Dendritic cell treated with granulocyte-macrophage colony-stimulating factor and Interleukin-4, amounts not matched to agents 40 ng/mL and 50 ng/mL, for 4 days (primary cell): ENCODE measurements around the gene ARHGAP26.
A peak's percentile ranks its signal among the peaks of the same experiment; 100 is the strongest.
"Not testable (repeated sequence)": the region's sequence is repeated elsewhere in the genome, so short reads cannot be mapped to it uniquely, and the experiment has no call there.

Source experiments
- H3K27ac Mint-ChIP-seq: one replicate; pipeline ENCODE4 v1.8.0; 2022; ENCODE audit warnings: mild to moderate bottlenecking, mixed read lengths
- H3K27me3 Mint-ChIP-seq: one replicate; pipeline ENCODE4 v1.8.0; 2022; ENCODE audit warnings: mild to moderate bottlenecking, mixed read lengths
- H3K36me3 Mint-ChIP-seq: one replicate; pipeline ENCODE4 v1.8.0; 2022; ENCODE audit warnings: low read depth, mixed read lengths
- H3K4me1 Mint-ChIP-seq: one replicate; pipeline ENCODE4 v1.8.0; 2022; ENCODE audit warnings: low read depth, mixed read lengths
- H3K4me3 Mint-ChIP-seq: one replicate; pipeline ENCODE4 v1.8.0; 2022; ENCODE audit warnings: mild to moderate bottlenecking, moderate library complexity, mixed read lengths
- H3K9me3 Mint-ChIP-seq: one replicate; pipeline ENCODE4 v1.8.0; 2022; ENCODE audit warnings: mixed read lengths
- intact Hi-C: fragments of 100-400 bp; cut with micrococcal nuclease; formaldehyde crosslinking; loops from one replicate; pipeline ENCODE4 v1.15.0; 2022

The ARHGAP26 gene

GRCh38 chr5:142998316-142999020 lies 228.3 kb downstream of the ARHGAP26 start:
- Mint-ChIP-seq H3K4me3 (no peak overlapping the region), H3K9me3 (no peaks in the 10 kb centered on the region), H3K36me3 (peaks cover 26% of the 10 kb centered on the region), H3K27me3 (no peaks in the 10 kb centered on the region), H3K27ac (peak overlapping the region; percentile 80), H3K4me1 (peaks cover 80% of the 10 kb centered on the region)
- intact Hi-C loops: no loop called here

DNA sequence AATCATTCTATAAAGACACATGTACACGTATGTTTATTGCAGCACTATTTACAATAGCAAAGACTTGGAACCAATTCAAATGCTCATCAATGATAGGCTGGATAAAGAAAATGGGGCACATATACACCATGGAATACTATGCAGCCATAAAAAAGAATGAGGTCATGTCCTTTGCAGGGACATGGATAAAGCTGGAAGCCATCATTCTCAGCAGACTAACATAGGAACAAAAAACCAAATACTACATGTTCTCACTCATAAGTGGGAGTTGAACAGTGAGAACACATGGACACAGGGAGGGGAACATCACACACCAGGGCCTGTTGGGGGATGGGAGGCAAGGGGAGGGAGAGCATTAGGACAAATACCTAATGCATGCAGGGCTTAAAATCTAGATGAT lies 230.4 kb downstream of the ARHGAP26 start:
- intact Hi-C loops: loop anchor here (5.0 to 10.0 kb wide), 3 partner anchors 73 to 554 kb away; partner anchors contain the start of gene NR3C1
- Mint-ChIP-seq H3K36me3 (peaks cover 19% of the 10 kb centered on the region), H3K27ac (peak overlapping the region; percentile 90), H3K4me1 (peaks cover 79% of the 10 kb centered on the region)
- H3K9me3 Mint-ChIP-seq, H3K27me3 Mint-ChIP-seq, H3K4me3 Mint-ChIP-seq: not testable (repeated sequence)

DNA sequence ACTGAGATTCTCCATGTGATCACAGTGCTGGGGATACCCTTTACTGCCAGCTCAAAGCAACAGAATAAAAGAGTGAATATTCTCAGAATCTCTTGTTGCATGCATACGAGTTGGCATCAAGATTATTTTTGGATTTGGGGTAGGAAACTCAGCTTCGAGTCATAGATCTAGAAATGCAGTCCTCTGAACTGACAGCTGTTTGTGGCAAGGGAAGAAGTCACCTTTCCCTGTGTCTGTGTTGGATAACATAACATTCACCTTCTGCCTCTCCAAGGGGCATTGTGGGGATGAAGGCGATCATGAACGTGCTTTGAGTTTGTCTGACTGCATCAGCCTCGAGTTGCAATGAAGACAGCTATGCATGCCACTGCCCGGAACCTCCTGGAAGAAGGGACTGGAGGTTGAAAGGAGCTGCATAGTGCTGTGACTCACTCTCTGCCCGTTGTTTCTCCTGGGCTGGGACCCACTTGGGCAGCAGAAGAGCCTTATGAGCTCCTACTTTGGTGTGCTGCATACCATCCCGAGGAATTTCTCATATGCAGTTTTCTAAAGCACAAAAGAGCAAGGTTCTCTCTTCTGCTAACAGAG lies 231.7 kb downstream of the ARHGAP26 start:
- no peaks in the 10 kb centered on the region for H3K27me3 Mint-ChIP-seq
- peaks cover 17% of the 10 kb centered on the region for H3K36me3 Mint-ChIP-seq

GRCh38 chr5:143002459-143003327 lies 232.5 kb downstream of the ARHGAP26 start:
- H3K4me1 Mint-ChIP-seq: peaks cover 81% of the 10 kb centered on the region
- H3K36me3 Mint-ChIP-seq: peaks cover 17% of the 10 kb centered on the region
- intact Hi-C loops: loop anchor here (2.0 to 10.0 kb wide), 4 partner anchors 62 to 552 kb away; partner anchors contain the start of gene NR3C1
- H3K27me3 Mint-ChIP-seq: no peaks in the 10 kb centered on the region
- H3K9me3 Mint-ChIP-seq: no peaks in the 10 kb centered on the region
- peak overlapping the region; percentile 13 for H3K4me3 Mint-ChIP-seq
- H3K27ac Mint-ChIP-seq: peak overlapping the region; percentile 90

More for the DNA sequence above, 231.7 kb downstream of the ARHGAP26 start:
- Mint-ChIP-seq H3K4me1 (peaks cover 78% of the 10 kb centered on the region), H3K27ac (peak overlapping the region; percentile 90), H3K4me3 (peak overlapping the region; percentile 30), H3K9me3 (no peaks in the 10 kb centered on the region)
- intact Hi-C loops: loop anchor here (2.0 to 10.0 kb wide), 4 partner anchors 63 to 553 kb away; partner anchors contain the start of gene NR3C1

DNA sequence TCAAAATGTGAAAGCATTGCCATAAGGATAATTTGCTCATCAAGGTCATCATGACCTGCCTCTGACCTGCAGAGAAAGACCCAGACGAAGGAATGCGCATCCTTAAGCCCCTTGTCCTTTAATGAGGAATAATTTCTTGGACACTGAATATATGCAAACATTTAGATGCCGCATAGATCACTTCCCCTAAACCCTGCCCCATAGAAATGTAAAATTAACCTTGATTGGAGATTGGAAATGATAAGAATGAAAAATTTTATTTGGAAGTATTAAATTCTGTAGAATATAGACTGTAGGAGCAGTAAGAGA lies 233.1 kb downstream of the ARHGAP26 start:
- peak overlapping the region; percentile 90 for H3K27ac Mint-ChIP-seq
- H3K4me1 Mint-ChIP-seq: peaks cover 82% of the 10 kb centered on the region
- H3K4me3 Mint-ChIP-seq: peak overlapping the region; percentile 13
- peaks cover 17% of the 10 kb centered on the region for H3K36me3 Mint-ChIP-seq
- intact Hi-C loops: loop anchor here (2.0 to 10.0 kb wide), 4 partner anchors 62 to 552 kb away; partner anchors contain the start of gene NR3C1
- H3K27me3 Mint-ChIP-seq: no peaks in the 10 kb centered on the region
- no peaks in the 10 kb centered on the region for H3K9me3 Mint-ChIP-seq

- no peaks in the 10 kb centered on the region for H3K27me3 Mint-ChIP-seq
- peaks cover 80% of the 10 kb centered on the region for H3K4me1 Mint-ChIP-seq
- H3K36me3 Mint-ChIP-seq: peaks cover 6% of the 10 kb centered on the region
- intact Hi-C loops: loop anchor here (5.0 to 10.0 kb wide), 3 partner anchors 77 to 550 kb away; partner anchors contain the start of gene NR3C1
- no peak overlapping the region for H3K4me3 Mint-ChIP-seq
- peak overlapping the region; percentile 78 for H3K27ac Mint-ChIP-seq
- H3K9me3 Mint-ChIP-seq: no peaks in the 10 kb centered on the region
Observed at GRCh38 chr5:143004361-143005145, 234.4 kb downstream of the ARHGAP26 start.

GRCh38 chr5:143006501-143006900 lies 236.3 kb downstream of the ARHGAP26 start:
- H3K4me1 Mint-ChIP-seq: peaks cover 81% of the 10 kb centered on the region
- no peaks in the 10 kb centered on the region for H3K27me3 Mint-ChIP-seq
- no peak overlapping the region for H3K4me3 Mint-ChIP-seq
- intact Hi-C loops: loop anchor here (10.0 kb wide), 1 partner anchor 548 kb away; no protein-coding TSS in a partner anchor
- no peaks in the 10 kb centered on the region for H3K9me3 Mint-ChIP-seq
- H3K27ac Mint-ChIP-seq: peak overlapping the region; percentile 13
- peaks cover 7% of the 10 kb centered on the region for H3K36me3 Mint-ChIP-seq

GRCh38 chr5:143008032-143008431 lies 237.9 kb downstream of the ARHGAP26 start:
- no peaks in the 10 kb centered on the region for H3K9me3 Mint-ChIP-seq
- peak overlapping the region; percentile 75 for H3K27ac Mint-ChIP-seq
- H3K36me3 Mint-ChIP-seq: peaks cover 7% of the 10 kb centered on the region
- H3K4me1 Mint-ChIP-seq: peaks cover 76% of the 10 kb centered on the region
- intact Hi-C loops: loop anchor here (10.0 kb wide), 1 partner anchor 547 kb away; no protein-coding TSS in a partner anchor
- no peaks in the 10 kb centered on the region for H3K27me3 Mint-ChIP-seq
- no peak overlapping the region for H3K4me3 Mint-ChIP-seq

- H3K36me3 Mint-ChIP-seq: peaks cover 11% of the 10 kb centered on the region
- H3K4me1 Mint-ChIP-seq: peaks cover 67% of the 10 kb centered on the region
- no peaks in the 10 kb centered on the region for H3K9me3 Mint-ChIP-seq
- intact Hi-C loops: loop anchor here (10.0 kb wide), 1 partner anchor 546 kb away; no protein-coding TSS in a partner anchor
- peak overlapping the region; percentile 75 for H3K27ac Mint-ChIP-seq
- peak overlapping the region; percentile 46 for H3K4me3 Mint-ChIP-seq
- no peaks in the 10 kb centered on the region for H3K27me3 Mint-ChIP-seq
Observed at GRCh38 chr5:143008809-143009521, 238.8 kb downstream of the ARHGAP26 start.

GRCh38 chr5:143010351-143010750 lies 240.2 kb downstream of the ARHGAP26 start:
- no peak overlapping the region for H3K4me3 Mint-ChIP-seq
- H3K36me3 Mint-ChIP-seq: peaks cover 25% of the 10 kb centered on the region
- H3K4me1 Mint-ChIP-seq: peaks cover 54% of the 10 kb centered on the region
- peak overlapping the region; percentile 15 for H3K27ac Mint-ChIP-seq
- no peaks in the 10 kb centered on the region for H3K9me3 Mint-ChIP-seq
- no peaks in the 10 kb centered on the region for H3K27me3 Mint-ChIP-seq
- intact Hi-C loops: loop anchor here (10.0 kb wide), 2 partner anchors 274 to 814 kb away; no protein-coding TSS in a partner anchor

- H3K27me3 Mint-ChIP-seq: no peaks in the 10 kb centered on the region
- H3K4me3 Mint-ChIP-seq: no peak overlapping the region
- no peak overlapping the region for H3K27ac Mint-ChIP-seq
- H3K36me3 Mint-ChIP-seq: peaks cover 37% of the 10 kb centered on the region
- intact Hi-C loops: loop anchor here (10.0 kb wide), 2 partner anchors 273 to 813 kb away; no protein-coding TSS in a partner anchor
- no peaks in the 10 kb centered on the region for H3K9me3 Mint-ChIP-seq
- peaks cover 48% of the 10 kb centered on the region for H3K4me1 Mint-ChIP-seq
Observed at GRCh38 chr5:143011585-143011984, 241.4 kb downstream of the ARHGAP26 start.

- Mint-ChIP-seq H3K27me3 (no peaks in the 10 kb centered on the region), H3K27ac (no peak overlapping the region)
- intact Hi-C loops: loop anchor here (10.0 kb wide), 2 partner anchors 271 to 811 kb away; no protein-coding TSS in a partner anchor
Observed at GRCh38 chr5:143013176-143013891, 243.2 kb downstream of the ARHGAP26 start.

More at GRCh38 chr5:143013176-143013891, 243.2 kb downstream of the ARHGAP26 start:
- H3K4me1 Mint-ChIP-seq: peaks cover 35% of the 10 kb centered on the region
- H3K36me3 Mint-ChIP-seq: peaks cover 51% of the 10 kb centered on the region
- H3K9me3 Mint-ChIP-seq: no peaks in the 10 kb centered on the region
- no peak overlapping the region for H3K4me3 Mint-ChIP-seq
